Measurements from ENCODE around the gene QPCT.

Gene QPCT

DNA sequence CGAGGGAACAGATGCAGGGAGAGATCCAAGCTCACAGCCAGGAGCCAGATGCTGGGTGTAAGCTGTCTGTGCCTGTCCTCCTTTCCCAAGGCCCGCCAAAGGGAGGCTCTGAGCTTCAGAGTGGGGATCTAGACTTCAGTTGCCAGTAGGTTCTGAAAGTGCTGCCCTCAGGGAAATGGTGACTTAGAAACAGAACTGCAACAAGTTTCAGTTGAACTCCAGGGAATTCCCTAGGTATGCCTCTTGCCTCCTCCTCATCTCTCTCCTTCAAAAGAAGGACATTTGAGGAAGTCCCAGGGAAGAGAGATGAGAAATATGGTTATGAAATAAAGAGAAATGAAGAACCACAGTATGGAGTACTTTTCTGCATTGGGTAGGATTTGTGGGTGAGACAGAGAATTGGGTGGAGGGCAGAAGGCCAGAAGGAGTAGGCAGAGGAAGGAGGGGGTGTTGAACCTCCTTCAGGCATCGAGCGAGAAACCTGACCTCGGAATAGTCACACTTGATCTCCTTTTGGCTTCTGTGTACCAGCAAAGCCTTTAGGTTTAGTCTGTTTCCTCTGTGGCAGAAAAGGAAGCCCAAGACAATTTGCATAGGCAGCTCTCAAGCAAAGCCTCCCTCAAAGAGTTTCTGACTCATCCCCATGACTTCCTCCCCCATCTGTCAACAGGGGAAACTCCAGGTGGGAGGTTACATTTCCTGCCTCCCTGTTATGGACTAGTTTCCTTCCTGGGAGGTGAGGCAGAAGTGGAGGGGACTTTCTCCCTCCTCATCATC is 45.7 kb downstream of the QPCT start:
- DNase-seq (ENCODE audit: extremely low spot score) = peak; percentile 83
- ChIA-PET CTCF (interaction anchor here (0.7 to 3.5 kb wide), 16 partner anchors 10 to 884 kb away, joined by 3 to 24 read pairs (median 4); no protein-coding TSS in a partner anchor), POLR2A (interaction anchor here (0.6 to 1.3 kb wide), 2 partner anchors 234 to 1361 kb away, joined by 3 to 4 read pairs; partner anchors contain the start of genes EIF2AK2 and SRSF7)
- TF ChIP-seq, protein P1, sequence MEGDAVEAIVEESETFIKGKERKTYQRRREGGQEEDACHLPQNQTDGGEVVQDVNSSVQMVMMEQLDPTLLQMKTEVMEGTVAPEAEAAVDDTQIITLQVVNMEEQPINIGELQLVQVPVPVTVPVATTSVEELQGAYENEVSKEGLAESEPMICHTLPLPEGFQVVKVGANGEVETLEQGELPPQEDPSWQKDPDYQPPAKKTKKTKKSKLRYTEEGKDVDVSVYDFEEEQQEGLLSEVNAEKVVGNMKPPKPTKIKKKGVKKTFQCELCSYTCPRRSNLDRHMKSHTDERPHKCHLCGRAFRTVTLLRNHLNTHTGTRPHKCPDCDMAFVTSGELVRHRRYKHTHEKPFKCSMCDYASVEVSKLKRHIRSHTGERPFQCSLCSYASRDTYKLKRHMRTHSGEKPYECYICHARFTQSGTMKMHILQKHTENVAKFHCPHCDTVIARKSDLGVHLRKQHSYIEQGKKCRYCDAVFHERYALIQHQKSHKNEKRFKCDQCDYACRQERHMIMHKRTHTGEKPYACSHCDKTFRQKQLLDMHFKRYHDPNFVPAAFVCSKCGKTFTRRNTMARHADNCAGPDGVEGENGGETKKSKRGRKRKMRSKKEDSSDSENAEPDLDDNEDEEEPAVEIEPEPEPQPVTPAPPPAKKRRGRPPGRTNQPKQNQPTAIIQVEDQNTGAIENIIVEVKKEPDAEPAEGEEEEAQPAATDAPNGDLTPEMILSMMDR (IDR thresholded peaks at IDR 0.05; ENCODE audit: control extremely low read depth, extremely low read depth, low read depth, missing control alignments) = no peak

DNA sequence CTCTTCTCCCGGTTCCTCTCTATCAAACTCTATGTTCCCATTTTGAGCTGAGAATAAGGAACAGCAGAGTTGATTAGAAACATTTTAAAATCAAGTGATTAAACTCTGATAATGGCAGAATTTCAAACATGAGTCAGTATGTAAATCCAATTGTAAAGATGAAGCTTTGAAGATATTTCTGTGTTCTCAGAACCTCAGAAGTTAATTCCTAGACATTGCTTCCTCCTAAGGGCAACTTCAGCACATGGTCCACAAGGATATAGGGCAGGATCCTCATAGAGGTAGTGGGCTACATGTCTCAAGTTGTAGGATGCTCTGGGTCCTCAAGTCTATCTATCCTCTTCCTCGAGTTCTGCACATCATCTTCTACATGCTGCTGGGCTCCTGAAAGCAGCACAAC is 46.3 kb downstream of the QPCT start:
- POLR2A ChIA-PET = interaction anchor here (1.3 kb wide), 1 partner anchor 1361 kb away, joined by 4 read pairs; the partner anchor contains the start of gene SRSF7
- CTCF ChIA-PET = interaction anchor here (0.7 to 3.5 kb wide), 15 partner anchors 10 to 883 kb away, joined by 3 to 24 read pairs (median 4); no protein-coding TSS in a partner anchor

DNA sequence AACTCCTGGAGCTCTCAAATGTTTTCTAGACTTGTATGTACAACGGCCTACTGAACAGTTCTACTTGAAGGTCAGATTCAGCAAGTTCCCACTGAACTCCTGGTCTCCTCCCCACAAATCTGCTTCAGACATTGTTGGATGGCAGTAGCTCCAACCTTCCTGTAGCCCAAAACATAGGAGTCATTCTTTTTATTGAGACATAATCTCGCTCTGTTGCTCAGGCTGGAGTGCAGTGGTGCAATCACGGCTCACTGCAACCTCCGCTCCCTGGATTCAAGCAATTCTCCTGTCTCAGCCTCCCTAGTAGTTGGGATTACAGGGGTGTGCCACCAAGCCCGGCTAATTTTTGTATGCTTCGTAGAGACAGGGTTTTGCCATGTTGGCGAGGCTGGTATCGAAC is 47.3 kb downstream of the QPCT start:
- DNase-seq (ENCODE audit: extremely low spot score) = no peak
- POLR2A ChIA-PET = no interaction called here
- TF ChIP-seq, protein P1 (IDR thresholded peaks at IDR 0.05; ENCODE audit: control extremely low read depth, extremely low read depth, low read depth, missing control alignments) = no peak
- CTCF ChIA-PET = interaction anchor here (0.7 to 3.5 kb wide), 10 partner anchors 9 to 882 kb away, joined by 3 to 24 read pairs (median 6); no protein-coding TSS in a partner anchor

More for the DNA sequence above, 46.3 kb downstream of the QPCT start:
- TF ChIP-seq, protein P1 (IDR thresholded peaks at IDR 0.05; ENCODE audit: control extremely low read depth, extremely low read depth, low read depth, missing control alignments) = no peak
- no peak for DNase-seq (ENCODE audit: extremely low spot score)

DNA sequence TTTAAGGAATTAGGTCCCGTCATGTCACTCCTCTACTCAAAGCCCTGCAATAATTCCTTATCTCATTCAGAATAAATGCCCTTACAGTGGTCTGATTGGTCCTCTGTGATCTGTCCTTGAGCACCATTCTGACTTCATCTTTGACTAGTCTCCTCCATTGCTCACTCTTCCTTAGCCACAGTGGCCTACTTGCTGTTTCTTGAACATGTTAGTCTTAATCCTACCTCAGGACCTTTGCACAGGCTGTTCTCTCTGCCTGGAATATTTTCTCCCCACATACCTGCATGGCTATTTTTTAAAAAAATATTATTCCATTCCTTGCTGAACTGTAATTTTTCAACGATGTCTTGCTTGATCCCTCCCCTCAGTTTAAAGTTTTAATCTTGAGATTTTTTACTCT is 48.0 kb downstream of the QPCT start:
- no peak for DNase-seq (ENCODE audit: extremely low spot score)
- CTCF ChIA-PET = no interaction called here
- POLR2A ChIA-PET = no interaction called here
- TF ChIP-seq, protein P1 (IDR thresholded peaks at IDR 0.05; ENCODE audit: control extremely low read depth, extremely low read depth, low read depth, missing control alignments) = no peak

DNA sequence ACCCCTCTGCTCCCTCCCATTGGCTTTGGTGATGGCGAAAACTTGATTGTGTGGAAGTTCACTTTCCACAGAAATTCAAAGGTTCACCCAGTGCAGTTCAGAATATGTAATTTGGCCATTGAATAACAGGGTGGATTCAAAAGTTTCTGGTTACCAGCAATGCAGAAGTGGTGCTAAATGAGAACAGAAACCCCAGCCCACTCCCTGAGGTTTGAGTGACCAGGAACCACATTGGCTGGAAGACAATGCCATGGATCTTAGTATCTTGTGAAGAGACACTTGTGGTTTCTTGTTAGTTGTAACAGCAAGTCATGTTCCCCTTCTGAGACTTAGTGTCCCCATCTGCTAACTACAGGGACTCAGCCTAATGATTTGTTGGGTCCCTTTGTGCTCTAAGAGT is 49.8 kb downstream of the QPCT start:
- TF ChIP-seq, protein P1 (IDR thresholded peaks at IDR 0.05; ENCODE audit: control extremely low read depth, extremely low read depth, low read depth, missing control alignments) = no peak
- ChIA-PET POLR2A (no interaction called here), CTCF (interaction anchor here (0.7 to 5.1 kb wide), 6 partner anchors 18 to 880 kb away, joined by 3 to 59 read pairs (median 6); no protein-coding TSS in a partner anchor)
- DNase-seq (ENCODE audit: extremely low spot score) = no peak

DNA sequence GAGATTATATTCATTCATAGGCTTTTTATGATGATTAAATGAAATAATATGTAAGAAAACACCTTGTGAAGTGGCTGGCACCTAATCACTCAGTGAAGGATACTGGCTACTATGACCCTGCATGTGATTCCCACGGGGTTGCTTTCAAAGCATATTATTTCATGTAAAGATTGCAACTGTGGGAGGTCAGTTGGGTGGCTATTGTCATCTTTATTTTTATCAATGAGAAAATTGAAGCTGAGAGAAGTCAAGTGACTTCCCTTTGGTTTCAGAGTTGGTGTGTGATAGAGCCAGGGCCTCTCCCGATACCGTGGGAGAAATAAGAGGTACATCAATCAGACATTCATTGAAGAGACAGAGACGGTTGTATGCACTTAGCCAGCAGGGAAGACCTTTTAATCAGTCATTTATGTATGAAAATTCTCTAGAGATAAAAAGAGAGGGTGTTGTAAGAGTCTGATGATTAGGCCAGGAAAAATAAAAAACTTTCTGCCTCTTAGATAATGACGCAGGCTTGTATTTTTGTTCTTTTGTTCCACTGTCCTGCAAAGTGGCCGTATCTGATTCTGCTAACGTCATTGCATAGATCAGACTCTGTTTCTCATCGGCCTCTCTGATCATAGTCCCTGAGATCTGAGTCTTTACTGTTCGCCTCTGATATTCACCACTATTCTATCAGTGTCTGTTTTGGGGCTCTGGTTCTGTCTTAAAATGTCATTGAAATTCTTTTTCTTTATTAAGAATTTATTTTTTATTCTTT is 50.5 kb downstream of the QPCT start:
- TF ChIP-seq, protein P1 (IDR thresholded peaks at IDR 0.05; ENCODE audit: control extremely low read depth, extremely low read depth, low read depth, missing control alignments) = no peak
- ChIA-PET POLR2A (no interaction called here), CTCF (interaction anchor here (0.7 to 6.8 kb wide), 46 partner anchors 8 to 1115 kb away, joined by 3 to 188 read pairs (median 5); no protein-coding TSS in a partner anchor)
- no peak for DNase-seq (ENCODE audit: extremely low spot score)
